NCI-H1694 treated with DMSO at 0.1 percent for 48 hours (cell line): ENCODE data around the gene ZNF585A.
"Not testable (repeated sequence)": the region's sequence is repeated elsewhere in the genome, so short reads cannot be mapped to it uniquely, and the experiment has no call there.

ENCODE experiments used
- DNase-seq: peaks from one replicate; lab custom pipeline; 2025; lab: John Stamatoyannopoulos, UW

Gene ZNF585A

GRCh38 chr19:37172368-37173366 lies at the start of gene ZNF585A:
Gene ZNF585A (minus strand): TSS chr19:37172695. CDS start chr19:37169910, 2,785 bp downstream.
- DNase-seq = peak; percentile 89

- no peak for DNase-seq
Observed at GRCh38 chr19:37221136-37221535, 48.6 kb upstream of the ZNF585A start.

GRCh38 chr19:37220383-37220782 lies 47.9 kb upstream of the ZNF585A start:
- DNase-seq = no peak

- DNase-seq = no peak
Observed at GRCh38 chr19:37218592-37218935, 46.1 kb upstream of the ZNF585A start.

- DNase-seq = peak; percentile 92
Observed at GRCh38 chr19:37217775-37218591, 45.5 kb upstream of the ZNF585A start, which contains the start of gene ZNF383. Gene ZNF383 (plus strand): TSS chr19:37218214. CDS start chr19:37230454, 12,240 bp downstream.

GRCh38 chr19:37217480-37217774 lies 44.9 kb upstream of the ZNF585A start:
- DNase-seq = no peak

GRCh38 chr19:37197768-37198167 lies 25.3 kb upstream of the ZNF585A start:
- no peak for DNase-seq

GRCh38 chr19:37197115-37197514 lies 24.6 kb upstream of the ZNF585A start:
- not testable (repeated sequence) for DNase-seq

- DNase-seq = not testable (repeated sequence)
Observed at GRCh38 chr19:37195248-37195647, 22.8 kb upstream of the ZNF585A start.

GRCh38 chr19:37186071-37186470 lies 13.6 kb upstream of the ZNF585A start:
- not testable (repeated sequence) for DNase-seq

GRCh38 chr19:37165635-37166034 lies 6.9 kb downstream of the ZNF585A start:
- no peak for DNase-seq

- DNase-seq = no peak
Observed at GRCh38 chr19:37160153-37160552, 12.3 kb downstream of the ZNF585A start.

- no peak for DNase-seq
Observed at GRCh38 chr19:37148214-37148613, 24.3 kb downstream of the ZNF585A start.

- DNase-seq = no peak
Observed at GRCh38 chr19:37136111-37136510, 36.4 kb downstream of the ZNF585A start.

GRCh38 chr19:37128821-37129177 lies 43.7 kb downstream of the ZNF585A start:
- DNase-seq = no peak

GRCh38 chr19:37127999-37128820 lies 44.3 kb downstream of the ZNF585A start:
- no peak for DNase-seq

- DNase-seq = not testable (repeated sequence)
Observed at GRCh38 chr19:37122093-37122492, 50.4 kb downstream of the ZNF585A start.

- DNase-seq = no peak
Observed at GRCh38 chr19:37114001-37114400, 58.5 kb downstream of the ZNF585A start.

- not testable (repeated sequence) for DNase-seq
Observed at GRCh38 chr19:37111753-37112152, 60.7 kb downstream of the ZNF585A start.

- DNase-seq = not testable (repeated sequence)
Observed at GRCh38 chr19:37104135-37104534, 68.4 kb downstream of the ZNF585A start.

- no peak for DNase-seq
Observed at GRCh38 chr19:37098570-37098969, 73.9 kb downstream of the ZNF585A start.

GRCh38 chr19:37095859-37096258 lies 76.6 kb downstream of the ZNF585A start:
- no peak for DNase-seq
